ENCODE measurements around the gene DDN. TPM values are rescaled to one million over a fixed set of nuclear protein-coding genes. Genes with fewer than 3 reads are reported as not detected.

Gene DDN
- total RNA-seq, 1 donor = 0.09 TPM

DNA sequence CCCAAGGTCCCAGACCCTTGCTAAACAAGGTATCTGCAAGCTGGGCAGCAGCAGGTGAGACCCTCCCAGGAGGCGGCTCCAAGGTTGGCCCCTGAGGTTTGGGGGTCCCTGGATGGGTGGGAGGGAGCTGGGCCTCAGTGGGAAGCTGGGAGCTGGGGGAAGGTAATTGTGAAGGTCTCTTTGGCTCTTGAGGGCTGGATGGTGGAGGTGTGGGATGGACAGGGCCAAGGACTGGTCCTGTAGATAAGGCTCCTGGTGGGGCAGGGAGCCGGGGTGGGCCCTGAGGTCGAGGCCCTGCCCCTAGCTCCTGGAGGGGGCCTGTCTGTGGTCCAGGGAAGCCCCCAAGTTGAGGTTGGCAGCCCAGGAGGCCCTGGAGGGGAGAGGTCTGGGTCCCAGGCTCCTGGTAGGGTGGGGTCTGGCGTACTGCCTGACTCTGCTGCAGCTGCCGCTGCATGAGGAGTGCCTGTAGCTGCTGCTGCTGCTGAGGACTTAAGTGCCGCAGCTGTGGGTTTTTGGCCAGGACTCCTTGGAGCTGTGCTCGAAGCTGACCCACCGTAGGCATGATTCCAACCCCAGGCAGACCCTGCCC is 32.5 kb upstream of the DDN start:
- TF ChIP-seq, protein P1, sequence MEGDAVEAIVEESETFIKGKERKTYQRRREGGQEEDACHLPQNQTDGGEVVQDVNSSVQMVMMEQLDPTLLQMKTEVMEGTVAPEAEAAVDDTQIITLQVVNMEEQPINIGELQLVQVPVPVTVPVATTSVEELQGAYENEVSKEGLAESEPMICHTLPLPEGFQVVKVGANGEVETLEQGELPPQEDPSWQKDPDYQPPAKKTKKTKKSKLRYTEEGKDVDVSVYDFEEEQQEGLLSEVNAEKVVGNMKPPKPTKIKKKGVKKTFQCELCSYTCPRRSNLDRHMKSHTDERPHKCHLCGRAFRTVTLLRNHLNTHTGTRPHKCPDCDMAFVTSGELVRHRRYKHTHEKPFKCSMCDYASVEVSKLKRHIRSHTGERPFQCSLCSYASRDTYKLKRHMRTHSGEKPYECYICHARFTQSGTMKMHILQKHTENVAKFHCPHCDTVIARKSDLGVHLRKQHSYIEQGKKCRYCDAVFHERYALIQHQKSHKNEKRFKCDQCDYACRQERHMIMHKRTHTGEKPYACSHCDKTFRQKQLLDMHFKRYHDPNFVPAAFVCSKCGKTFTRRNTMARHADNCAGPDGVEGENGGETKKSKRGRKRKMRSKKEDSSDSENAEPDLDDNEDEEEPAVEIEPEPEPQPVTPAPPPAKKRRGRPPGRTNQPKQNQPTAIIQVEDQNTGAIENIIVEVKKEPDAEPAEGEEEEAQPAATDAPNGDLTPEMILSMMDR (IDR thresholded peaks at IDR 0.05; ENCODE audit: insufficient read depth, low read length) = no peak
- H3K4me3 ChIP-seq (ENCODE audit: low read depth, low read length) = no peak overlapping the region
- DNase-seq (ENCODE audit: low read depth) = no peak

DNA sequence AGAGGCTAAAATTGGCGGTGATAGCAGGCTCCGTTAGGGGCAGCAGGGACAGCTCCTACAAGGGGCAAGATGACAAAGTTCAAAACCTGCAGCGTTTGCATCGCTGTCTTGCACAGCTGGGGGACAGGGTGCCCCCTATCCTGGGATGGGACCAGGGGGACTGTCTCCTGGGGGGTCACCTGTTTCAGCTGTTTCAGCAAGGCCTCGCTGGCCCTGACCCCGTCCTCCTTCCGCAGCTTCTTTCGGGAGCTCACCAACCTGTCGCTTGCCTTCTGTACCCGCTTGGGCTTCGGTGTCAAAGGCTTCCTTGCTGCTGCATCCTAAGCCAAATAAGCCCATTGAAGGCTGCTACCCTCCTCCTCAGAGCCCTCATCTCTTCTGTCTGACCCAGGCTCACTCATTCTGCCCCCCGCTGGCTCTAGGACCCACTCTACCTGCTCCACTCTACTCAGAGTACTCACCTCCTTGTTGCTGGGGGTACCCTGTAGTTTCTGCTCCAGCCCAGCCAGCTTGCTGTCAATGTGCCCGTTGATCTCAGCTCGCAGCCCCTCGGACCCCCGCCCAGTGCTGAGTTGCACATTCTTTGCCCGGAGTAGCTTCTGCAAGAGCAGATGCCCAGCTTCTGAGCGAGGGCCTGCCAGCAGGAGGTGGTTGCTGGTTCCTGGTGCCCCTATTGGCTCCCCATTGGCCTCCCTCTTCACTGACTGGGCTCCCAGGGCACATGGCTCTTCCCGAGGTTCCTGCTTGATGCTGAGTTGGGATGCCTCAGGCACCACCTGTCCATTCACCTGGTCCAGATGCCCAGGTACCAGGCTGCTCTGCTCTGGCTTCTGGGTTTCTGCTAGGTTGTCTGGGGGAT is 31.8 kb upstream of the DDN start:
- no peak overlapping the region for H3K4me3 ChIP-seq (ENCODE audit: low read depth, low read length)
- no peak for DNase-seq (ENCODE audit: low read depth)
- TF ChIP-seq, protein P1 (IDR thresholded peaks at IDR 0.05; ENCODE audit: insufficient read depth, low read length) = no peak

DNA sequence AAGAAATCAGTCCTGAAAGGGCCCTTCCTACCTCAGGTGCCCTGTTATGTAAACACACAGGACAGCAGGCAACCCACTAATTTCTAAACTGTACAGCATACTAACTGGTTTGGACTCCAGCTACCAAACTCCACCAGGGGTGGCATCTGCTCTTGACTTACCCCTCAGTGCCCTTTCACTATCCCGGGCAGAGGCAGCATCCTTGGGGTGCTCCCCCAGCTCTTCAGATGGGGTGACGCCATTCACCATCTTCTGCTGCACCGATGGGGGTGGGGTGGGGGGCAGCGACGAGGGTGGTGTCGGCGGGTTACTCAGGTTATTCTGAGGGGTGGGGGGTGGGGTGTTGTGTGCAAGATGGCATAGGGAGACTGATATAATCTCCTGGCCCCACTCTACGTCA is 30.9 kb upstream of the DDN start:
- TF ChIP-seq, protein P1 (IDR thresholded peaks at IDR 0.05; ENCODE audit: insufficient read depth, low read length) = no peak
- no peak overlapping the region for H3K4me3 ChIP-seq (ENCODE audit: low read depth, low read length)
- DNase-seq (ENCODE audit: low read depth) = no peak

DNA sequence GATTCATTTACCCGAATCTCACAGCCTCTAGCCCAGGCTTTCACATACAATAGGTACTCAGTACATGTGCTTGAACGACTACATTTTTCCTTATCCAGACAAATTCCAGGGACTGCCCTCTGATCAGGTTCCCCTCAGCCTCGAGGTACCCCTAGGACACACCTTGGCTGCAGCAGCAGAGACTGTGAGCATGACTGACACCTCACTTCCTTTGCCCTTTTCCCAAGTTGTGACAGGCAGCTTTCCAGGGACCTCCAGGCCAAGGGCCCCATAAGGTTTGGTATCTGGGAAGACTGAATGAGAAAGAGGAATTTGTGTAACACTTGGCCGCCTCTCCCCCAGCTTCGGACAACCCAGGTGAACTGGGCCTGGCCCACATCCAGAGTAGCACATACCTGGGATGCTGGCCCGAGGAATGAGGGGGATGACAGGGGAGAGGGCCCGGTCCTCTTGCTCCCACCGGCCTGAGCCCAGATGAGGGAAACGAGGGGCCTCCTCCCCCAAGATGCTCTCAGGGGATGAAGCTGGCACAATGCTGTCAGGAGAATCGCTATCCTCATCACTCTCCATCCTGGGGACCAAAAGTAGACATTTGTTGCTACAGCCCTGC is 29.6 kb upstream of the DDN start:
- no peak overlapping the region for H3K4me3 ChIP-seq (ENCODE audit: low read depth, low read length)
- DNase-seq (ENCODE audit: low read depth) = no peak
- TF ChIP-seq, protein P1 (IDR thresholded peaks at IDR 0.05; ENCODE audit: insufficient read depth, low read length) = no peak

DNA sequence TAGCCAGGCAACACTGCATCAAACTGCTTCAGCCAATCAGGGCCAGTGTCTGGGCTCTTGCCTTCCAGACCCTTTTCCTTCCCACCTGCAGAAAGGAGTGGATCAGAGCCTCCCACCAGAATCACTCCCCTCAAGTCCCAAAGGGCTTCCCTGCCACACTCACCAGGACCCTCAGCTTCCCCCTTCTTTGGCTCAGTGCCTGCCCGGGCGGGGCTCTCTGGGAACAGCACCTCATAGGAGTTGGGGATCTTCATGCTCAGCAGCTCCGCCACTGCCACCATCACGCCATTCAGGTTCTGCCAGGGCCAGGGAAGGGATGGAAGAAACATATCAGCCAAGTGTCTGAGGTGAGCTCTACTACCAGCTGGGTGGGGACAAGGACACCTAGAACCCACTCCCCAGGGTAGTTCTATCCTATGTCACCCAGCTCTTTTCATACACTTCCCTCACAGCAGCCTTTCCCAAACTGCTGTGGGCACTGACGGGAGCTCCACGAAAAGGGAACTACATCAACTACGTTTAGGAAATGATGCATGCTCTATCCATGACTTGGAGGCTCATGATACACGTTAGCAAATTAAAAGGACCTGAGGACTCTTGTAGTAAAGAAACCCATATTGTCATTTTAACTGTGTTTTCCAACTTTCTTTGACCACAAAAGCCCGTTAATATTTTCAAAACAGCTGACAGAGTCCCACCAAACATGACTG is 28.8 kb upstream of the DDN start:
- no peak overlapping the region for H3K4me3 ChIP-seq (ENCODE audit: low read depth, low read length)
- no peak for DNase-seq (ENCODE audit: low read depth)
- TF ChIP-seq, protein P1 (IDR thresholded peaks at IDR 0.05; ENCODE audit: insufficient read depth, low read length) = no peak

DNA sequence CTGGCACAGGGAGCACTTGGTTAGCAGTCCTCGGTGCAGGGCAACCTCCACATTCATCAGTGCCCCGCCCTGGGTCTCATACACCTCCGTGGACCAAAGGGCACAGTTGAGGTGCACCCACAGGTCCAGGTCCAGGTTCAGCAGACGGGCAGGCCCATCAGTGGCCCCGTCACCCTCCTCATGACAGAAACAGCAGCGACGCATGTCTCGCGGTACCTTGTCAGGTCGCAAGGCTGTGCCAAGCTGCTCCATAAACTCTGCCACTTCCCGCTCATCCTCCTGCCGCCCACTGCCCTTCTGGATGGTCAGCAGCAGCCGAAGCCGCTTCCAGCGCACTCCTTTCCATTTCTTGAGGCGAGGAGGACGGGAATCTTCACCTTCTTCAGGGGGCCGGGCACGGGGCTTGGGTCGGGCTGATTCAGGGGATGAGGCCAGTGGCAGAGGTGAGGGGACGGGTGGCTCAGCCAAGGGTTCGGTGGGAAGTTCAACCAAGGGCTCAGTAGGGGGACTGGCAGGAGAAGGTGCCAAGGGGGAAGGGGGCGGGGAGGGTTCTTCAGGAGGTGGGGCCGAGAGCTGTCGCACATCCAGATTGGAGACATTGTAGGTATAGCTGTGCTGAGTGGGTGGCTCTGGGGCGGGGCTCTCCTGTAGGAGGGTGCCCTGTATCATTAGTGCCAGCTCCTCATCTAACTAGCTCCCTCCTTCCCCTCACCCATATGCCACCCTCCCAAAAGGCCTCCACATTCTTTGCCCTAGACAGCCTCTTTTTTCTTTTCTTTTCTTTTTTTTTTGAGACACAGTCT is 27.7 kb upstream of the DDN start:
- no peak for DNase-seq (ENCODE audit: low read depth)
- no peak overlapping the region for H3K4me3 ChIP-seq (ENCODE audit: low read depth, low read length)
- TF ChIP-seq, protein P1 (IDR thresholded peaks at IDR 0.05; ENCODE audit: insufficient read depth, low read length) = no peak
